Hepatocyte (in vitro differentiated cells): Measurements from ENCODE around the gene C17orf100.

Experiments used
- EZH2 ChIP-seq: fragments of 200-600 bp; sonication (generic); IDR thresholded peaks from 2 replicates; pipeline ENCODE4 v1.6.1; 2016; ENCODE audit warnings: antibody characterized with exemption, mild to moderate bottlenecking, borderline replicate concordance
- EZH2phosphoT487 ChIP-seq: fragments of 200-600 bp; sonication (generic); IDR thresholded peaks from one replicate; pipeline ENCODE4 v1.6.1; 2018; ENCODE audit warnings: antibody characterized with exemption, mild to moderate bottlenecking, low read depth, moderate library complexity; ENCODE audit not compliant: unreplicated experiment, severe bottlenecking
- TF ChIP-seq, protein P1 (sequence below): fragments of 200-600 bp; sonication (generic); IDR thresholded peaks from 2 replicates; pipeline ENCODE4 v1.5.1; 2016; ENCODE audit warnings: antibody characterized with exemption, mild to moderate bottlenecking; ENCODE audit not compliant: poor library complexity

DNA sequence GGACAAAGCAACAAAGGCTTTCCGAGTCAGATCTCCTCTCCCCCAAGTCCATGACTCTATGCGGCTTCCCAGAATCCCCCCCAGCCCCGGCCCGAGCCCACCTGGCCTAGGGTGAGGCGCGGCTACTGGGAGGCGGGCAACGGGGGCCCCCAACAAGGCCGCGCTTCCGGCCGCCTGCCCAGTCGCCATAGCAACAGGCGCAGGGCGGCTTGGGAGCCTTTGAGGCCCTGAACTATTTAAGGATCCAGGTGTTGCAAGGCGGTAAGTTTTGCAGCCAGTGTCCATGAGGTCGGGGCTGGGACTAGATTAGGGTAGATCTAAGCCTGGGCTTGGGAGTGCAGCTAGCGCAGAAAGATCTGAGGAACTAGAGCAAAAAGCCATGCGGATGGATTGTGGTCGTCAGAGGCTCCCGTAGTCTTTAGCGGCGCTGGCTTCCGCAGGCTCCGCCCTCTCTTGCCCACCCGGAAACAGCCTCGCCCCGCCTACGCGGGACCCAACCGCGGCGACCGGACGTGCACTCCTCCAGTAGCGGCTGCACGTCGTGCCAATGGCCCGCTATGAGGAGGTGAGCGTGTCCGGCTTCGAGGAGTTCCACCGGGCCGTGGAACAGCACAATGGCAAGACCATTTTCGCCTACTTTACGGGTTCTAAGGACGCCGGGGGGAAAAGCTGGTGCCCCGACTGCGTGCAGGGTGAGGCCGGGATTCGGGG is 10.9 kb upstream of the C17orf100 start, which contains the start of the genes KIAA0753 and TXNDC17:
- TF ChIP-seq, protein P1, sequence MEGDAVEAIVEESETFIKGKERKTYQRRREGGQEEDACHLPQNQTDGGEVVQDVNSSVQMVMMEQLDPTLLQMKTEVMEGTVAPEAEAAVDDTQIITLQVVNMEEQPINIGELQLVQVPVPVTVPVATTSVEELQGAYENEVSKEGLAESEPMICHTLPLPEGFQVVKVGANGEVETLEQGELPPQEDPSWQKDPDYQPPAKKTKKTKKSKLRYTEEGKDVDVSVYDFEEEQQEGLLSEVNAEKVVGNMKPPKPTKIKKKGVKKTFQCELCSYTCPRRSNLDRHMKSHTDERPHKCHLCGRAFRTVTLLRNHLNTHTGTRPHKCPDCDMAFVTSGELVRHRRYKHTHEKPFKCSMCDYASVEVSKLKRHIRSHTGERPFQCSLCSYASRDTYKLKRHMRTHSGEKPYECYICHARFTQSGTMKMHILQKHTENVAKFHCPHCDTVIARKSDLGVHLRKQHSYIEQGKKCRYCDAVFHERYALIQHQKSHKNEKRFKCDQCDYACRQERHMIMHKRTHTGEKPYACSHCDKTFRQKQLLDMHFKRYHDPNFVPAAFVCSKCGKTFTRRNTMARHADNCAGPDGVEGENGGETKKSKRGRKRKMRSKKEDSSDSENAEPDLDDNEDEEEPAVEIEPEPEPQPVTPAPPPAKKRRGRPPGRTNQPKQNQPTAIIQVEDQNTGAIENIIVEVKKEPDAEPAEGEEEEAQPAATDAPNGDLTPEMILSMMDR, result no peak
- TF ChIP-seq EZH2 (no peak), EZH2phosphoT487 (no peak)
